IMR-90 (cell line): ENCODE results near the gene MECR.

Experiments
- BHLHE40 ChIP-seq: fragments of 150-350 bp; IDR thresholded peaks from 2 replicates; pipeline ENCODE4 v1.6.1; 2016; ENCODE audit warnings: mild to moderate bottlenecking, low read depth, low read length
- CHD1 ChIP-seq: IDR thresholded peaks from 2 replicates; pipeline ENCODE4 v1.6.1; 2012; ENCODE audit warnings: low read depth, low read length, improper control_type of control experiment
- MAFK ChIP-seq: IDR thresholded peaks from 2 replicates; pipeline ENCODE4 v1.6.1; 2012; ENCODE audit warnings: low read depth, low read length, improper control_type of control experiment
- POLR2A ChIP-seq: IDR thresholded peaks from 2 replicates; pipeline ENCODE4 v1.6.1; 2012; ENCODE audit warnings: mild to moderate bottlenecking, low read depth, low read length
- RAD21 ChIP-seq: IDR thresholded peaks from 2 replicates; pipeline ENCODE4 v1.6.1; 2012; ENCODE audit warnings: low read length, improper control_type of control experiment
- TF ChIP-seq, protein P1 (sequence below): fragments of 150-350 bp; IDR thresholded peaks from 2 replicates; pipeline ENCODE4 v1.6.1; 2016; ENCODE audit warnings: low read depth, mild to moderate bottlenecking, low read length, moderate library complexity, borderline replicate concordance
- TF ChIP-seq, protein P2 (sequence below): conservative IDR thresholded peaks from 2 replicates; pipeline ENCODE4 v1.5.1; 2012; ENCODE audit warnings: mild to moderate bottlenecking, low read depth, low read length, improper control_type of control experiment
- TF ChIP-seq, protein P3 (sequence below): fragments of 150-350 bp; IDR thresholded peaks from 2 replicates; pipeline ENCODE4 v1.6.1; 2017; ENCODE audit warnings: mild to moderate bottlenecking, antibody characterized with exemption, low read length, low read depth

DNA sequence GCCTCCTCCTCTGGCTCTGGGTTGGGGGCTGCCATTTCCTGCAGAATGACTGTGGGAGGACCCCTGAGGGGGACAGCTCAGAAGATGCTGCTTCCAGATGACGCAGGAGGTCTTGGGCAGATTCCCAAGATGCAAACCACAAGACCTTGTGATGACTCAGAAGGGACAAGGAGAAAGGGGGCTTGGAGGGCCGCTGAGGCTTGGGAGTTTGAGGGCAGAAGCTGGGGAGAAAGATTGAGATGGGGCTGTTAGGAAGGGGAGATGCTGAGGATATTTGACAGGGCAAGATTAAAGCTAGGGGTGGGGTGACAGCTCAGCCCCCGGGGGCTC is 13.1 kb upstream of the MECR start:
- TF ChIP-seq, protein P1, sequence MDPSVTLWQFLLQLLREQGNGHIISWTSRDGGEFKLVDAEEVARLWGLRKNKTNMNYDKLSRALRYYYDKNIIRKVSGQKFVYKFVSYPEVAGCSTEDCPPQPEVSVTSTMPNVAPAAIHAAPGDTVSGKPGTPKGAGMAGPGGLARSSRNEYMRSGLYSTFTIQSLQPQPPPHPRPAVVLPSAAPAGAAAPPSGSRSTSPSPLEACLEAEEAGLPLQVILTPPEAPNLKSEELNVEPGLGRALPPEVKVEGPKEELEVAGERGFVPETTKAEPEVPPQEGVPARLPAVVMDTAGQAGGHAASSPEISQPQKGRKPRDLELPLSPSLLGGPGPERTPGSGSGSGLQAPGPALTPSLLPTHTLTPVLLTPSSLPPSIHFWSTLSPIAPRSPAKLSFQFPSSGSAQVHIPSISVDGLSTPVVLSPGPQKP = no peak
- TF ChIP-seq, protein P2, sequence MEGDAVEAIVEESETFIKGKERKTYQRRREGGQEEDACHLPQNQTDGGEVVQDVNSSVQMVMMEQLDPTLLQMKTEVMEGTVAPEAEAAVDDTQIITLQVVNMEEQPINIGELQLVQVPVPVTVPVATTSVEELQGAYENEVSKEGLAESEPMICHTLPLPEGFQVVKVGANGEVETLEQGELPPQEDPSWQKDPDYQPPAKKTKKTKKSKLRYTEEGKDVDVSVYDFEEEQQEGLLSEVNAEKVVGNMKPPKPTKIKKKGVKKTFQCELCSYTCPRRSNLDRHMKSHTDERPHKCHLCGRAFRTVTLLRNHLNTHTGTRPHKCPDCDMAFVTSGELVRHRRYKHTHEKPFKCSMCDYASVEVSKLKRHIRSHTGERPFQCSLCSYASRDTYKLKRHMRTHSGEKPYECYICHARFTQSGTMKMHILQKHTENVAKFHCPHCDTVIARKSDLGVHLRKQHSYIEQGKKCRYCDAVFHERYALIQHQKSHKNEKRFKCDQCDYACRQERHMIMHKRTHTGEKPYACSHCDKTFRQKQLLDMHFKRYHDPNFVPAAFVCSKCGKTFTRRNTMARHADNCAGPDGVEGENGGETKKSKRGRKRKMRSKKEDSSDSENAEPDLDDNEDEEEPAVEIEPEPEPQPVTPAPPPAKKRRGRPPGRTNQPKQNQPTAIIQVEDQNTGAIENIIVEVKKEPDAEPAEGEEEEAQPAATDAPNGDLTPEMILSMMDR = no peak
- TF ChIP-seq POLR2A (no peak), RAD21 (no peak), CHD1 (no peak), MAFK (no peak), BHLHE40 (no peak)
- TF ChIP-seq, protein P3, sequence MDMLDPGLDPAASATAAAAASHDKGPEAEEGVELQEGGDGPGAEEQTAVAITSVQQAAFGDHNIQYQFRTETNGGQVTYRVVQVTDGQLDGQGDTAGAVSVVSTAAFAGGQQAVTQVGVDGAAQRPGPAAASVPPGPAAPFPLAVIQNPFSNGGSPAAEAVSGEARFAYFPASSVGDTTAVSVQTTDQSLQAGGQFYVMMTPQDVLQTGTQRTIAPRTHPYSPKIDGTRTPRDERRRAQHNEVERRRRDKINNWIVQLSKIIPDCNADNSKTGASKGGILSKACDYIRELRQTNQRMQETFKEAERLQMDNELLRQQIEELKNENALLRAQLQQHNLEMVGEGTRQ = no peak
